ENCODE data around the gene GGA2.
A peak's percentile ranks its signal among the peaks of the same experiment; 100 is the strongest.
"Not testable (repeated sequence)": the region's sequence is repeated elsewhere in the genome, so short reads cannot be mapped to it uniquely, and the experiment has no call there.

The GGA2 gene

DNA sequence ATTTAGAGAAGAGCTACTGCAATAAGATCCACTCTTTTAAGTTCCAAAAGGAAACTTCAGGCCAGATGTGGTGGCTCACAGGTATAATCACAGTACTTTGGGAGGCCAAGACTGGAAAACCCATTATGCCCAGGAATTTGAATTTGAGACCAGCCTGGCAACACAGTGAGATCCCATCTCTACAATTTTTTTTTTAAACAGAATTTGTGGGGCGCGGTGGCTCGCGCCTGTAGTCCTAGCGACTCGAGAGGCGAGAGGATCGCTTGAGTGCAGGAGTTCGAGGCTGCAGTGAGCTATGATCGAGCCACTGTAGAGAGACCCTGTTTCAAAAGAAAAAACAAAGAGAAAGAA, 58.1 kb downstream of the GGA2 start:
- ChIA-PET POLR2A (interaction anchor here (0.7 kb wide), 1 partner anchor 299 kb away, joined by 3 read pairs; no protein-coding TSS in a partner anchor), CTCF (interaction anchor here (0.8 to 12.6 kb wide), 3 partner anchors 13 to 145 kb away, joined by 3 to 98 read pairs (median 3); no protein-coding TSS in a partner anchor)
- TF ChIP-seq CTCF (IDR thresholded peaks at IDR 0.05; ENCODE audit: control extremely low read depth, extremely low read depth, low read depth, missing control alignments): no peak
- DNase-seq (ENCODE audit: extremely low spot score): no peak

GRCh38 chr16:23448392-23448791, 61.9 kb downstream of the GGA2 start:
- DNase-seq (ENCODE audit: extremely low spot score): no peak
- ChIA-PET POLR2A (no interaction called here), CTCF (interaction anchor here (12.6 kb wide), 1 partner anchor 14 kb away, joined by 98 read pairs; no protein-coding TSS in a partner anchor)
- no peak for TF ChIP-seq CTCF (IDR thresholded peaks at IDR 0.05; ENCODE audit: control extremely low read depth, extremely low read depth, low read depth, missing control alignments)

GRCh38 chr16:23437542-23437941, 72.8 kb downstream of the GGA2 start:
- POLR2A ChIA-PET; DNase-seq (ENCODE audit: extremely low spot score): not testable (repeated sequence)
- CTCF ChIA-PET: interaction anchor here (4.8 to 8.4 kb wide), 3 partner anchors 10 to 256 kb away, joined by 44 to 304 read pairs (median 98); partner anchors contain the start of genes COG7 and SCNN1G

DNA sequence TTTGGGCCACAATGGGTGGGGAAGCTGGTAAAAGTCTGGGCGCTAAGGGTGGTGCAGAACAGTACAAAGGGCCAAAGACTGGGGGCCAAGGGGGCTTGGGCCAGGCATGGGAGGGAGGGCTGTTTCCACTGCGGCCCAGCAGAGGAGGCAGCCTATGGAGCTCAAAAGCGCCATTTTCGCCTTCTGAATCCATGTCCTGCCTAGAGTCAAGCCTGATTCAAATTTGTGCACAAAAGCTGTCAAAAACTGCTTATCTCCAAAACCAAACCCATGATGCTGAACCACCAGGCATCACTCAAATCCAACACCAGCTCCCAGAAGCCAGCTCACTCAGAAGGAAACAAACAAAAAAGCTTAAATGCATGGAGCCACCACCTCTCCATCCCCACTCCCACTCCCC, 73.3 kb downstream of the GGA2 start:
- DNase-seq (ENCODE audit: extremely low spot score): no peak
- CTCF ChIA-PET: interaction anchor here (1.3 to 8.4 kb wide), 9 partner anchors 11 to 599 kb away, joined by 4 to 304 read pairs (median 40); partner anchors contain the start of genes COG7 and SCNN1G
- TF ChIP-seq CTCF (IDR thresholded peaks at IDR 0.05; ENCODE audit: control extremely low read depth, extremely low read depth, low read depth, missing control alignments): no peak
- POLR2A ChIA-PET: no interaction called here

DNA sequence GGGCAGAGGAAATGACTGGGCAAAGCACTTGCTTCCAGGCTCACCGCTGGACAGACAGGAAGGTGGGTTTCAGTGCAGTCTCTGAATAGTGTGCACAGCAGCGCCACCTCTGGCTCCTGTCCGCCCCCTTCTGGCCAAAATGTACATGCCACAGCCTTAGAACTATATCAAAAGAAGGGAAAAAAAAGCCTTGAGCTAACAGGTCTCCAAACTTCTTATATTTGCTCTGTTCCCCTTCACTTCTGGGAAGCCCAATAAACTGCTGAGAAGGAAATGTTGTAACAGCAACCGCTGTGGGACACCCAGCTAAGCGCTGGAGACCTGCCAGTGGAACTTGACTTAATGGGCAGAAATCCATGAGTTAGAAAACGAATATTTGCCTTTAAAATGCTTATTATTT, 74.8 kb downstream of the GGA2 start:
- ChIA-PET CTCF (interaction anchor here (0.6 to 8.4 kb wide), 59 partner anchors 8 to 1827 kb away, joined by 3 to 304 read pairs (median 4); partner anchors contain the start of genes COG7, SCNN1B, SCNN1G and USP31), POLR2A (no interaction called here)
- TF ChIP-seq CTCF (IDR thresholded peaks at IDR 0.05; ENCODE audit: control extremely low read depth, extremely low read depth, low read depth, missing control alignments): peak; percentile 87
- peak; percentile 71 for DNase-seq (ENCODE audit: extremely low spot score)

DNA sequence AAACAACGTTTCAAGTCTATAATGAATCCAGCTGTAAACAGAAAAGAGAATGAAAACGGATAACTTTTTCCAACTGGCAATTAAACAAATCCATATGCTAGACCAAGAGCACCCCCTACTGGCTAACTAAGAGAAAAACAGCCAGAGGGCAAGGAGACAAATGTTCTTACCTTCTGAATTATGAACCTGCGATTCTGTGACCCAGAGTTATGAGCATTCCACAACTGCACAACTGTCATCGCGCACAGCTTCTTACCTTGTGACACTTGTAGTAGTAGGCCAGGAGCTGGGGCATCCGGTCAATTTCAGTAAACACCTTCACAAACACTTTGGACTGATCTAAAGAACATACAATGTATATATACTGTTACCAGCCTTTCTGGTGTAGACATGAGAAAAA, 75.9 kb downstream of the GGA2 start:
- DNase-seq (ENCODE audit: extremely low spot score): peak; percentile 69
- ChIA-PET POLR2A (no interaction called here), CTCF (interaction anchor here (0.7 to 8.4 kb wide), 56 partner anchors 9 to 1070 kb away, joined by 3 to 304 read pairs (median 5); partner anchors contain the start of genes COG7, SCNN1B, SCNN1G and USP31)
- peak; percentile 84 for TF ChIP-seq CTCF (IDR thresholded peaks at IDR 0.05; ENCODE audit: control extremely low read depth, extremely low read depth, low read depth, missing control alignments)

DNA sequence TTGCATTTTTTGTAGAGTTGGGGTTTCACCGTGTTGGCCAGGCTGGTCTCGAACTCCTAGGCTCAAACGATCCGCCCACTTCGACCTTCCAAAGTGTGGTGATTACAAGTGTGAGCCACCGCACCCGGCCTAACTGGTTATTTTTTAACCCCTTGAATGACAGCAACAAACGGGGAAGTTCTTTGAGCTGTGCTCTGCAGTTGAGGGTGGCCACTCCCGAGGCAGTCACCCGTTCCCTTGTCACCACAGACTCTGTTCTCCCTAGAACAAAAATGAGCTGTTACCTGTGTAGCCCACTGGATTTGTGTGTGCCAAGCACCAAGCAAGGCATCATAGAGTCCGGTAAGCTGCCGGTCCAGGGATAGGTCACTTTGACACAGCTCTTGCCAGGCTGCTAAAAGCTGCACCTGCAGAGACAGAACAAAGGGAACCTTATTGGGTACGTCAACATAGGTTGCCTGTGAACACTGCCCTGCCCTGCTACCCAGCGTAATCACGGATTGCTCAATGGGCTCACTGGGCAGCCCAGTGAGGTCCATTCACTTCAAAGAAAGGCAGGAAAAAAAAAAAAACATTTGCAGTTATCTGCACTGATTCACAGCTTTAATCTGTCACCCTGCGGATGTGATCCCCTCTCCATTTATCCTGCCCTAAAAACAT, 76.9 kb downstream of the GGA2 start:
- POLR2A ChIA-PET: no interaction called here
- TF ChIP-seq CTCF (IDR thresholded peaks at IDR 0.05; ENCODE audit: control extremely low read depth, extremely low read depth, low read depth, missing control alignments): no peak

More for the DNA sequence above, 76.9 kb downstream of the GGA2 start:
- CTCF ChIA-PET: interaction anchor here (0.8 to 8.4 kb wide), 40 partner anchors 8 to 1071 kb away, joined by 3 to 304 read pairs (median 5); partner anchors contain the start of genes COG7, SCNN1B and SCNN1G
- DNase-seq (ENCODE audit: extremely low spot score): no peak
